Sigmoid colon (tissue), 4 donors: ENCODE measurements around the gene PPP1R16B.

ENCODE experiments used
- CTCF ChIP-seq, 4 experiments: fragments of 450-650 bp in 3 of 4; fragments of 200-600 bp in 1 of 4; IDR thresholded peaks; one replicate each; pipeline ENCODE4 v1.5.1; 2016 to 2019; ENCODE audit warnings: antibody characterized with exemption in 4 of 4, mild to moderate bottlenecking in 3 of 4, moderate library complexity in 2 of 4
- EP300 ChIP-seq, 4 donors: sonication (generic); formaldehyde crosslinking; IDR thresholded peaks; one replicate each; pipeline ENCODE4 v1.6.1; 2017; ENCODE audit warnings: antibody characterized with exemption in 4 of 4
- POLR2AphosphoS5 ChIP-seq, 4 donors: sonication (generic); formaldehyde crosslinking; IDR thresholded peaks; one replicate each; pipeline ENCODE4 v1.6.1; 2017; ENCODE audit warnings: antibody characterized with exemption in 4 of 4

GRCh38 chr20:38810926-38811630 lies 5.6 kb downstream of the PPP1R16B start:
- no peak for TF ChIP-seq EP300 (IDR thresholded peaks at IDR 0.05)
- no peak for TF ChIP-seq CTCF (IDR thresholded peaks at IDR 0.05)
- no peak for TF ChIP-seq POLR2AphosphoS5 (IDR thresholded peaks at IDR 0.05)
